ENCODE data around the gene ZSWIM6. TPM values are rescaled to one million over a fixed set of nuclear protein-coding genes. Genes with fewer than 3 reads are reported as not detected.

The ZSWIM6 gene
- polyA plus RNA-seq, 3 donors, result 1.7 to 33.5 (median 2.7) TPM

- peaks cover 22% of the 10 kb centered on the region in 2 donors for H3K4me1 ChIP-seq (ENCODE audit: control insufficient read depth in 1 of 2, insufficient read depth in 2 of 2, low read length in 2 of 2)
- intact Hi-C loops (cut with micrococcal nuclease), result no loop called here
- TF ChIP-seq CTCF (IDR thresholded peaks at IDR 0.05), result no peak
- H3K9me3 Mint-ChIP-seq, result peaks cover 0 to 3% (median 0%) of the 10 kb centered on the region in 7 donors
- H3K4me3 ChIP-seq (replicated peaks in 1 of 3; ENCODE audit: low read depth in 2 of 3, low read length in 3 of 3), result no peak overlapping the region
- 86% methylated on average over 3 of the region's 7 CpGs for WGBS (ENCODE audit: insufficient coverage)
- DNase-seq, result no peak
- peaks cover 0 to 3% (median 2%) of the 10 kb centered on the region in 3 donors for H3K27me3 Mint-ChIP-seq (ENCODE audit: low read depth in 3 of 3)
- H3K79me2 ChIP-seq (ENCODE audit: insufficient read depth, low read length), result no peaks in the 10 kb centered on the region
- peaks cover 25% of the 10 kb centered on the region for H3K4me1 Mint-ChIP-seq
- no peak overlapping the region for H3K4me2 ChIP-seq (replicated peaks; ENCODE audit: extremely low read depth, low read length, poor library complexity, severe bottlenecking)
- H3K27ac Mint-ChIP-seq, result no peak overlapping the region
- H3K4me3 Mint-ChIP-seq, result no peak overlapping the region
- H3K36me3 Mint-ChIP-seq, result no peaks in the 10 kb centered on the region
- H3K27ac ChIP-seq (ENCODE audit: low read depth in 1 of 2, low read length in 2 of 2), result no peak overlapping the region
- H3K27me3 ChIP-seq (ENCODE audit: control insufficient read depth in 2 of 2, insufficient read depth in 2 of 2, low read length in 2 of 2), result no peaks in the 10 kb centered on the region
- no peaks in the 10 kb centered on the region for H4K20me1 ChIP-seq (ENCODE audit: insufficient read depth, low read length)
- H2AFZ ChIP-seq (ENCODE audit: insufficient read depth, low read depth, low read length, poor library complexity, severe bottlenecking), result no peak overlapping the region
- H3K36me3 ChIP-seq (replicated peaks in 1 of 2; ENCODE audit: control insufficient read depth in 1 of 2, insufficient read depth in 2 of 2, low read length in 2 of 2), result no peaks in the 10 kb centered on the region
- H3K9ac ChIP-seq (ENCODE audit: insufficient read depth, low read length, poor library complexity, severe bottlenecking), result no peak overlapping the region
- H3K9me3 ChIP-seq (replicated peaks in 1 of 2; ENCODE audit: control insufficient read depth in 1 of 2, insufficient read depth in 1 of 2, low read length in 2 of 2), result no peaks in the 10 kb centered on the region
These were observed 39.9 kb upstream of the ZSWIM6 start for GRCh38 chr5:61292062-61292657.

- H3K27ac ChIP-seq (ENCODE audit: low read depth in 1 of 2, low read length in 2 of 2), result no peak overlapping the region
- 100% methylated on average over 3 of the region's 4 CpGs for WGBS (ENCODE audit: insufficient coverage)
- no peaks in the 10 kb centered on the region for H3K36me3 ChIP-seq (replicated peaks in 1 of 2; ENCODE audit: control insufficient read depth in 1 of 2, insufficient read depth in 2 of 2, low read length in 2 of 2)
- H3K4me2 ChIP-seq (replicated peaks; ENCODE audit: extremely low read depth, low read length, poor library complexity, severe bottlenecking), result no peak overlapping the region
- H4K20me1 ChIP-seq (ENCODE audit: insufficient read depth, low read length), result no peaks in the 10 kb centered on the region
- Mint-ChIP-seq H3K36me3 (no peaks in the 10 kb centered on the region), H3K27me3 (ENCODE audit: low read depth in 3 of 3) (peaks cover 0 to 3% (median 2%) of the 10 kb centered on the region in 3 donors), H3K27ac (no peak overlapping the region), H3K9me3 (peaks cover 0 to 3% (median 0%) of the 10 kb centered on the region in 7 donors), H3K4me1 (peaks cover 27% of the 10 kb centered on the region), H3K4me3 (no peak overlapping the region)
- intact Hi-C loops (cut with micrococcal nuclease), result no loop called here
- H3K79me2 ChIP-seq (ENCODE audit: insufficient read depth, low read length), result no peaks in the 10 kb centered on the region
- TF ChIP-seq CTCF (IDR thresholded peaks at IDR 0.05), result no peak
- peaks cover 22% of the 10 kb centered on the region in 2 donors for H3K4me1 ChIP-seq (ENCODE audit: control insufficient read depth in 1 of 2, insufficient read depth in 2 of 2, low read length in 2 of 2)
- H3K9me3 ChIP-seq (replicated peaks in 1 of 2; ENCODE audit: control insufficient read depth in 1 of 2, insufficient read depth in 1 of 2, low read length in 2 of 2), result no peaks in the 10 kb centered on the region
- H2AFZ ChIP-seq (ENCODE audit: insufficient read depth, low read depth, low read length, poor library complexity, severe bottlenecking), result no peak overlapping the region
- no peaks in the 10 kb centered on the region for H3K27me3 ChIP-seq (ENCODE audit: control insufficient read depth in 2 of 2, insufficient read depth in 2 of 2, low read length in 2 of 2)
- H3K9ac ChIP-seq (ENCODE audit: insufficient read depth, low read length, poor library complexity, severe bottlenecking), result no peak overlapping the region
- no peak for DNase-seq
- H3K4me3 ChIP-seq (replicated peaks in 1 of 3; ENCODE audit: low read depth in 2 of 3, low read length in 3 of 3), result no peak overlapping the region
These were observed 39.0 kb upstream of the ZSWIM6 start for GRCh38 chr5:61293071-61293470.
